ENCODE data around the gene DNAJC19. TPM values are rescaled to one million over a fixed set of nuclear protein-coding genes. Genes with fewer than 3 reads are reported as not detected.

The DNAJC19 gene
- total and polyA plus RNA-seq, 2 experiments from 2014 or later: 48.8 to 115 TPM

DNA sequence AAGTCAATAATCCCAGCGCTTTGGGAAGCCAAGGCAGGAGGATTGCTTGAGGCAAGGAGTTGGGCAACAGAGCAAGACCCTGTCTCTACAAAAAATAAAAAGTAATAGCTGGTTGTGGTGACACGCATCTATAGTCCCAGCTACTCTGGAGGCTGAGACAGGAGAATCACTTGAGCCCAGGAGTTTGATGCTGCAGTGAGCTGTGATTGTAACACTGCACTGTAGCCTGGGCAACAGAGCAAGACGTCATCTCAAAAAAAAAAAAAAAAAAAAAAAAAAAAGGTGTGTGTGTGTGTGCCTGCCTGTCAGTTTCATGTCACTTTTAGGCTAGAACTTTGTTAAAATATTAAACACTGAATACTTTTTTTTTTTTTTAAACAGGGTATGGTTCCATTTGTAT is 28.4 kb downstream of the DNAJC19 start:
- TF ChIP-seq, protein P1, sequence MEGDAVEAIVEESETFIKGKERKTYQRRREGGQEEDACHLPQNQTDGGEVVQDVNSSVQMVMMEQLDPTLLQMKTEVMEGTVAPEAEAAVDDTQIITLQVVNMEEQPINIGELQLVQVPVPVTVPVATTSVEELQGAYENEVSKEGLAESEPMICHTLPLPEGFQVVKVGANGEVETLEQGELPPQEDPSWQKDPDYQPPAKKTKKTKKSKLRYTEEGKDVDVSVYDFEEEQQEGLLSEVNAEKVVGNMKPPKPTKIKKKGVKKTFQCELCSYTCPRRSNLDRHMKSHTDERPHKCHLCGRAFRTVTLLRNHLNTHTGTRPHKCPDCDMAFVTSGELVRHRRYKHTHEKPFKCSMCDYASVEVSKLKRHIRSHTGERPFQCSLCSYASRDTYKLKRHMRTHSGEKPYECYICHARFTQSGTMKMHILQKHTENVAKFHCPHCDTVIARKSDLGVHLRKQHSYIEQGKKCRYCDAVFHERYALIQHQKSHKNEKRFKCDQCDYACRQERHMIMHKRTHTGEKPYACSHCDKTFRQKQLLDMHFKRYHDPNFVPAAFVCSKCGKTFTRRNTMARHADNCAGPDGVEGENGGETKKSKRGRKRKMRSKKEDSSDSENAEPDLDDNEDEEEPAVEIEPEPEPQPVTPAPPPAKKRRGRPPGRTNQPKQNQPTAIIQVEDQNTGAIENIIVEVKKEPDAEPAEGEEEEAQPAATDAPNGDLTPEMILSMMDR (IDR thresholded peaks at IDR 0.05; ENCODE audit: low read depth, low read length): no peak
- no peak for DNase-seq (ENCODE audit: low read depth in 1 of 2, low spot score in 1 of 2)
- H3K4me1 ChIP-seq (ENCODE audit: low read depth): no peaks in the 10 kb centered on the region
- no peaks in the 10 kb centered on the region for H3K9me3 ChIP-seq (ENCODE audit: low read depth)
- H3K27me3 ChIP-seq: no peaks in the 10 kb centered on the region
- peaks cover 77% of the 10 kb centered on the region for H3K36me3 ChIP-seq
- H3K4me3 ChIP-seq: no peak overlapping the region
- H3K27ac ChIP-seq: no peak overlapping the region

DNA sequence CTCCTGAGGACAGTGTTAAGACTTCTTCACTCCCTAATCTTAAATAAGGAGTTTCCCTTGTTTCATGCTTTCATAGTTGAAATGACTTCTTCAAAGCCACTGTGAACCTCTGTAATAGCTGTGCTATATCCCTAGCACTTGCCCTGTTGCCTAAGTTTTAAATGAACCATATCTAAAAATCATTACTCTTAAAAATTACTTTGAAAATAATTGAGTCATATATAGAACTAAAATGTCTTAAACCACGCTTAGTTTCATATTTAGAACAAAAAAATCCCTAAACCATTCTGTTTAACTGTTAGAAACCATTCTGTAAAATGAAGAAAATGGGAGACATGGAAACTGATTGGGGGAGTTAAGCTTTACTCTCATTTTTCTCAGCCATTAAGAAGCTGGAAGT is 29.8 kb downstream of the DNAJC19 start:
- TF ChIP-seq, protein P1 (IDR thresholded peaks at IDR 0.05; ENCODE audit: low read depth, low read length): no peak
- Histone ChIP-seq H3K9me3 (ENCODE audit: low read depth) (no peaks in the 10 kb centered on the region), H3K27me3 (no peaks in the 10 kb centered on the region), H3K4me3 (no peak overlapping the region), H3K36me3 (peaks cover 78% of the 10 kb centered on the region), H3K27ac (no peak overlapping the region), H3K4me1 (ENCODE audit: low read depth) (no peaks in the 10 kb centered on the region)
- no peak for DNase-seq (ENCODE audit: low read depth in 1 of 2, low spot score in 1 of 2)

DNA sequence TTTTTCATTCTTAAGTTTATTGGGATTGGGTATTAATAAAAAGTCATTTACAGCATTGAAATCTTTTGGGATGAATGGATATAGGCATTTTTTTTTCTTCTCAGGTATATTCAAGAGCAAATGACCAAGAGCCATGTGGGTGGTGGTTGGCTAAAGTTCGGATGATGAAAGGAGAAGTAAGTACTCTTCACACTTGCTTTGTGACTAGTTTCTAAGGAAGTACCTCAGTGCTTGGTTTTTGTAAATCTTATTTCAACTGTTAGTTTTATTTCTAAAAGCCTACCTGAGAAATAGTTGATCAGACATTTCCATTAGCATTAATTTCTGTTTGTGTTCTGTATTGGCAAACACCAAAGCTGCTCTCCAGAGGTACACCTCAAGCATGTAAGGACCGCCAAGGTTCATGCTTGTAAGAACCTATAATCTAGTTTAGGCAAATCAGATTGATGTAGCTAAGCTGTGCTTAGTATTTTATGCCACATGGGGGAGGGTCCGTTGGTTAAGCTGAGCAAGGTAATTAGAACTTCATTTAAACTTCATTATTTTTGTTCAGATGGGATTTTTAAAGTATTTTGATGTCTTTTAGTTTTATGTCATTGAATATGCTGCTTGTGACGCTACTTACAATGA is 41.7 kb downstream of the DNAJC19 start:
- H3K36me3 ChIP-seq: peaks cover 68% of the 10 kb centered on the region
- H3K9me3 ChIP-seq (ENCODE audit: low read depth): no peaks in the 10 kb centered on the region
- DNase-seq (ENCODE audit: low read depth in 1 of 2, low spot score in 1 of 2): no peak
- H3K27ac ChIP-seq: no peak overlapping the region
- H3K27me3 ChIP-seq: no peaks in the 10 kb centered on the region
- no peaks in the 10 kb centered on the region for H3K4me1 ChIP-seq (ENCODE audit: low read depth)
- TF ChIP-seq, protein P1 (IDR thresholded peaks at IDR 0.05; ENCODE audit: low read depth, low read length): no peak
- H3K4me3 ChIP-seq: no peak overlapping the region

DNA sequence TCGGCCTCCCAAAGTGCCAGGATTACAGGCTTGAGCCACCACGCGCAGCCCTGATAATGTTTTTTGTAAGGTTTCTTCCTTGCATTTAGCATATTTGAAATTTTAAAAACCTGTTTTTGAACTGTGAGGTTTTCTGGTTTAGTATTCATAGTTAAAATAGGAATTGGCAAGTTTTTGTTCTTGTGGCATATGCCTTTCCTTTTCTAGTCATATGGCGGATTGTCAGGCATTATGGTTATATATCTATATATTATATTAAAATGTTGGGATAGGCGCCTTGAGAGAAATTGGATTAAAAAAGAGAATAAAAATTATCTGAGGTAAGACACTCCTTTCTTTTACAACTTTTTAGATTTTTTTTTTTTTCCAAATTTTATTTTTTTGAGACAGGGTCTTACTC is 48.7 kb downstream of the DNAJC19 start:
- Histone ChIP-seq H3K4me1 (ENCODE audit: low read depth) (no peaks in the 10 kb centered on the region), H3K9me3 (ENCODE audit: low read depth) (no peaks in the 10 kb centered on the region), H3K4me3 (no peak overlapping the region), H3K36me3 (peaks cover 18% of the 10 kb centered on the region), H3K27me3 (no peaks in the 10 kb centered on the region), H3K27ac (no peak overlapping the region)
- no peak for DNase-seq (ENCODE audit: low read depth in 1 of 2, low spot score in 1 of 2)
- TF ChIP-seq, protein P1 (IDR thresholded peaks at IDR 0.05; ENCODE audit: low read depth, low read length): no peak

DNA sequence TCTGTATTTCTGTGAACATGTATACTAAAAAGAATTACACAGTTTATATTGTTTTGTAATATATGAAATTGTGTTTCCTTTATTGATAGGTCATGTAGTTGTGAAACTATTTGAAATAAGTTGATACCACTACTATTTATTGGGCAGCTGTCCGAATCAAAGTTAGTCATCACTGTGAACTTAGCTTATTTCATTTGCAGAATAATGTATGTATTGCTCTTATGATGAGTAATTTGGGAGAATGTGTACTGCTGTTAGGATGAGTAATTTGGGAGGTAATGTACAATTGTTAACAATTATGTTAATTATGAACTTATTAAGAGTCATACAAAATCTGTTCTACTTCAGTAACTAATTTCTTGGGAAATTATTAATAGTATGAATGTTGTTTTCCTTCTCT is 54.9 kb downstream of the DNAJC19 start:
- Histone ChIP-seq H3K36me3 (peaks cover 10% of the 10 kb centered on the region), H3K27ac (no peak overlapping the region), H3K4me3 (no peak overlapping the region), H3K4me1 (ENCODE audit: low read depth) (no peaks in the 10 kb centered on the region), H3K9me3 (ENCODE audit: low read depth) (no peaks in the 10 kb centered on the region), H3K27me3 (no peaks in the 10 kb centered on the region)
- TF ChIP-seq, protein P1 (IDR thresholded peaks at IDR 0.05; ENCODE audit: low read depth, low read length): no peak
- DNase-seq (ENCODE audit: low read depth in 1 of 2, low spot score in 1 of 2): no peak

Other genes starting within 250 kb of the DNAJC19 start
- 169 and 331 TPM in 2 replicates for gene FXR1, start 77.1 kb downstream of the DNAJC19 start, total RNA-seq
- gene FXR1, start 77.1 kb downstream of the DNAJC19 start, polyA plus RNA-seq: 63.3 and 99.3 TPM in 2 replicates

All from cardiac muscle cell (in vitro differentiated cells and primary cell).